PC-9 (cell line): Measurements from ENCODE around the gene JAK3. TPM values are rescaled to one million over a fixed set of nuclear protein-coding genes. Genes with fewer than 3 reads are reported as not detected.

ENCODE experiments used
- BruUV-seq: library from RNA; stranded (reverse); fragments of 400-500 nt; replicated peaks from 2 replicates; lab custom pipeline; 2021; lab: Mats Ljungman, UMichigan
- CTCF ChIA-PET: fragments of 300-600 bp; sonication (Branson Sonifier 250); formaldehyde crosslinking; loops from one replicate; lab custom pipeline; 2022; ENCODE audit warnings: antibody characterized with exemption; lab: Charles Lee
- POLR2A ChIA-PET: fragments of 300-600 bp; sonication (Branson Sonifier 250); formaldehyde crosslinking; loops from one replicate; lab custom pipeline; 2022; ENCODE audit warnings: antibody characterized with exemption; ENCODE audit not compliant: unreplicated experiment; lab: Charles Lee
- DNase-seq, 2 experiments: peaks; one replicate each; pipeline versions ENCODE4 v3.0.0 to v3.0.0-alpha.2; 2015 to 2022; ENCODE audit warnings: mixed read lengths in 1 of 2
- H2AFZ ChIP-seq: fragments of 200-600 bp; sonication (generic); 2 replicates; pipeline ENCODE4 v1.8.1; 2017; ENCODE audit warnings: antibody characterized with exemption
- H3F3A ChIP-seq: fragments of 200-600 bp; sonication (generic); 2 replicates; pipeline ENCODE4 v1.8.1; 2017; ENCODE audit warnings: antibody characterized with exemption, mild to moderate bottlenecking, low read depth; ENCODE audit not compliant: insufficient read depth
- H3K27ac ChIP-seq: fragments of 200-600 bp; sonication (generic); 2 replicates; pipeline ENCODE4 v1.6.1; 2016; ENCODE audit warnings: mixed run types
- H3K27me3 ChIP-seq: fragments of 200-600 bp; sonication (generic); 2 replicates; pipeline ENCODE4 v1.6.1; 2016; ENCODE audit warnings: low read depth, mixed run types; ENCODE audit not compliant: insufficient read depth
- H3K36me3 ChIP-seq: fragments of 200-600 bp; sonication (generic); 2 replicates; pipeline ENCODE4 v1.6.1; 2016; ENCODE audit warnings: low read depth, mixed run types
- H3K4me1 ChIP-seq: fragments of 200-600 bp; sonication (generic); replicated peaks from 2 replicates; pipeline ENCODE4 v1.6.1; 2016; ENCODE audit warnings: mixed run types; ENCODE audit not compliant: insufficient read depth
- H3K4me2 ChIP-seq: fragments of 200-600 bp; sonication (generic); 2 replicates; pipeline ENCODE4 v1.6.1; 2017; ENCODE audit warnings: mixed run types
- H3K4me3 ChIP-seq: fragments of 200-600 bp; sonication (generic); 2 replicates; pipeline ENCODE4 v1.6.1; 2016; ENCODE audit warnings: mixed run types
- H3K79me2 ChIP-seq: fragments of 200-600 bp; sonication (generic); 2 replicates; pipeline ENCODE4 v1.6.1; 2017; ENCODE audit warnings: low read depth, mixed run types
- H3K9me2 ChIP-seq: fragments of 200-600 bp; sonication (generic); 2 replicates; pipeline ENCODE4 v1.8.1; 2017; ENCODE audit warnings: mild to moderate bottlenecking; ENCODE audit not compliant: insufficient read depth
- H3K9me3 ChIP-seq: fragments of 200-600 bp; sonication (generic); 2 replicates; pipeline ENCODE4 v1.8.1; 2016; ENCODE audit warnings: low read depth; ENCODE audit not compliant: insufficient read depth
- H4K20me1 ChIP-seq: fragments of 200-600 bp; sonication (generic); 2 replicates; pipeline ENCODE4 v1.8.1; 2017; ENCODE audit not compliant: insufficient read depth
- CTCF ChIP-seq: fragments of 200-600 bp; sonication (generic); conservative IDR thresholded peaks from 2 replicates; pipeline ENCODE4 v1.6.1; 2017; ENCODE audit warnings: mixed run types, antibody characterized with exemption, mild to moderate bottlenecking, moderate library complexity
- EZH2 ChIP-seq: fragments of 200-600 bp; sonication (generic); IDR thresholded peaks from 2 replicates; pipeline ENCODE4 v1.8.0; 2017; ENCODE audit warnings: antibody characterized with exemption, low read depth
- intact Hi-C: fragments of 100-400 bp; cut with micrococcal nuclease; formaldehyde crosslinking; loops from one replicate; pipeline ENCODE4 v1.10.0; 2022; ENCODE audit not compliant: unreplicated experiment
- total RNA-seq: library from RNA; stranded (reverse); gene quantifications from 2 replicates; pipeline ENCODE4 v1.2.3, GENCODE V29; 2021

JAK3 gene
- total RNA-seq, 1 experiment from 2014 or later, result 13.5 TPM

- Histone ChIP-seq H3K4me3 (no peak overlapping the region), H3K4me2 (peak overlapping the region; percentile 33; the same call in 1 of the 2 replicates), H3K36me3 (peaks cover 4% of the 10 kb centered on the region), H3K27ac (no peak overlapping the region), H2AFZ (no peak overlapping the region), H3K9me3 (no peaks in the 10 kb centered on the region), H3K9me2 (no peaks in the 10 kb centered on the region), H4K20me1 (peaks cover 4% of the 10 kb centered on the region; the same call in 1 of the 2 replicates), H3K27me3 (no peaks in the 10 kb centered on the region), H3K79me2 (peaks cover 9% of the 10 kb centered on the region), H3K4me1 (peaks cover 13% of the 10 kb centered on the region), H3F3A (peaks cover 17% of the 10 kb centered on the region)
- intact Hi-C loops, result loop anchor here (5.0 to 10.0 kb wide), 4 partner anchors 141 to 508 kb away; partner anchors contain the start of genes MAP1S and SLC27A1
- ChIA-PET POLR2A (no interaction called here), CTCF (interaction anchor here (0.6 to 1.1 kb wide), 4 partner anchors 25 to 550 kb away, joined by 3 to 10 read pairs (median 3); partner anchors contain the start of gene MRPL34)
- TF ChIP-seq EZH2 (no peak), CTCF (peak; percentile 97)
- DNase-seq, result peak; percentile 65 to 86
- no TSS peak for BruUV-seq
These were observed 7.7 kb upstream of the JAK3 start for GRCh38 chr19:17855280-17856152.

- intact Hi-C loops, result loop anchor here (10.0 kb wide), 1 partner anchor 139 kb away; the partner anchor contains the start of gene MAP1S
- no peak overlapping the region for H2AFZ ChIP-seq
- peaks cover 21% of the 10 kb centered on the region for H3F3A ChIP-seq
- ChIA-PET CTCF (interaction anchor here (0.6 kb wide), 1 partner anchor 20 kb away, joined by 3 read pairs; no protein-coding TSS in a partner anchor), POLR2A (interaction anchor here (0.6 kb wide), 1 partner anchor 248 kb away, joined by 10 read pairs; no protein-coding TSS in a partner anchor)
- H3K4me1 ChIP-seq, result peaks cover 19% of the 10 kb centered on the region
- H3K9me2 ChIP-seq, result no peaks in the 10 kb centered on the region
- no peak overlapping the region for H3K27ac ChIP-seq
- peak in 1 of 2 experiments; percentile 22 for DNase-seq
- no TSS peak for BruUV-seq
- H4K20me1 ChIP-seq, result no peaks in the 10 kb centered on the region
- H3K79me2 ChIP-seq, result no peaks in the 10 kb centered on the region
- TF ChIP-seq CTCF (no peak), EZH2 (no peak)
- H3K4me3 ChIP-seq, result no peak overlapping the region
- H3K9me3 ChIP-seq, result no peaks in the 10 kb centered on the region
- H3K27me3 ChIP-seq, result no peaks in the 10 kb centered on the region
- H3K4me2 ChIP-seq, result no peak overlapping the region
- H3K36me3 ChIP-seq, result no peaks in the 10 kb centered on the region
These were observed 6.3 kb upstream of the JAK3 start for GRCh38 chr19:17854061-17854460.

- H3K9me2 ChIP-seq, result no peaks in the 10 kb centered on the region
- DNase-seq, result no peak
- H3K27ac ChIP-seq, result no peak overlapping the region
- no peaks in the 10 kb centered on the region for H3K36me3 ChIP-seq
- peaks cover 18% of the 10 kb centered on the region for H3F3A ChIP-seq
- H2AFZ ChIP-seq, result no peak overlapping the region
- H3K9me3 ChIP-seq, result no peaks in the 10 kb centered on the region
- no peak overlapping the region for H3K4me3 ChIP-seq
- POLR2A ChIA-PET, result no interaction called here
- no peak overlapping the region for H3K4me2 ChIP-seq
- intact Hi-C loops, result no loop called here
- H3K4me1 ChIP-seq, result peaks cover 18% of the 10 kb centered on the region
- H4K20me1 ChIP-seq, result no peaks in the 10 kb centered on the region
- BruUV-seq, result no TSS peak
- CTCF ChIA-PET, result interaction anchor here (0.6 kb wide), 1 partner anchor 30 kb away, joined by 5 read pairs; no protein-coding TSS in a partner anchor
- H3K79me2 ChIP-seq, result no peaks in the 10 kb centered on the region
- no peak for TF ChIP-seq EZH2
- TF ChIP-seq CTCF, result no peak
- no peaks in the 10 kb centered on the region for H3K27me3 ChIP-seq
These were observed 962 bp upstream of the JAK3 start for GRCh38 chr19:17848595-17849292.
